IPS-18c (cell line): ENCODE measurements around the gene WBP1L.

ENCODE experiments used
- H3K4me3 ChIP-seq: 2 replicates; pipeline ENCODE4 v1.7.0; 2013; ENCODE audit warnings: low read depth, mild to moderate bottlenecking, low read length, moderate library complexity; ENCODE audit not compliant: insufficient read depth
- H3K9me3 ChIP-seq: one replicate; pipeline ENCODE4 v1.6.1; 2013; ENCODE audit warnings: mild to moderate bottlenecking, low read length, moderate library complexity; ENCODE audit not compliant: control insufficient read depth, insufficient read depth

WBP1L gene

GRCh38 chr10:102781921-102782557, 38.3 kb downstream of the WBP1L start:
- no peak overlapping the region for H3K4me3 ChIP-seq
- H3K9me3 ChIP-seq = no peaks in the 10 kb centered on the region

- Histone ChIP-seq H3K4me3 (no peak overlapping the region), H3K9me3 (no peaks in the 10 kb centered on the region)
Observed at GRCh38 chr10:102782673-102783551, 39.2 kb downstream of the WBP1L start.

GRCh38 chr10:102783568-102783967, 39.8 kb downstream of the WBP1L start:
- no peaks in the 10 kb centered on the region for H3K9me3 ChIP-seq
- no peak overlapping the region for H3K4me3 ChIP-seq

- H3K9me3 ChIP-seq = no peaks in the 10 kb centered on the region
- no peak overlapping the region for H3K4me3 ChIP-seq
Observed at GRCh38 chr10:102785818-102786217, 42.1 kb downstream of the WBP1L start.

- no peak overlapping the region for H3K4me3 ChIP-seq
- no peaks in the 10 kb centered on the region for H3K9me3 ChIP-seq
Observed at GRCh38 chr10:102791754-102792395, 48.1 kb downstream of the WBP1L start.

GRCh38 chr10:102795453-102796406, 52.0 kb downstream of the WBP1L start:
- H3K9me3 ChIP-seq = peaks cover 2% of the 10 kb centered on the region
- H3K4me3 ChIP-seq = no peak overlapping the region

- no peak overlapping the region for H3K4me3 ChIP-seq
- H3K9me3 ChIP-seq = peaks cover 2% of the 10 kb centered on the region
Observed at GRCh38 chr10:102796407-102797176, 52.8 kb downstream of the WBP1L start.

- no peak overlapping the region for H3K4me3 ChIP-seq
Observed at GRCh38 chr10:102799691-102800471, 56.1 kb downstream of the WBP1L start.

GRCh38 chr10:102800611-102801335, 57.0 kb downstream of the WBP1L start:
- Histone ChIP-seq H3K4me3 (no peak overlapping the region), H3K9me3 (peaks cover 4% of the 10 kb centered on the region)

More at GRCh38 chr10:102799691-102800471, 56.1 kb downstream of the WBP1L start:
- peaks cover 4% of the 10 kb centered on the region for H3K9me3 ChIP-seq

- H3K4me3 ChIP-seq = no peak overlapping the region
- H3K9me3 ChIP-seq = peaks cover 4% of the 10 kb centered on the region
Observed at GRCh38 chr10:102801496-102801895, 57.7 kb downstream of the WBP1L start.

GRCh38 chr10:102801978-102802377, 58.2 kb downstream of the WBP1L start:
- H3K4me3 ChIP-seq = no peak overlapping the region

GRCh38 chr10:102802920-102803534, 59.3 kb downstream of the WBP1L start:
- peaks cover 4% of the 10 kb centered on the region for H3K9me3 ChIP-seq
- no peak overlapping the region for H3K4me3 ChIP-seq

More at GRCh38 chr10:102801978-102802377, 58.2 kb downstream of the WBP1L start:
- peaks cover 4% of the 10 kb centered on the region for H3K9me3 ChIP-seq

GRCh38 chr10:102804382-102805055, 60.8 kb downstream of the WBP1L start:
- Histone ChIP-seq H3K4me3 (no peak overlapping the region), H3K9me3 (peaks cover 2% of the 10 kb centered on the region)

- no peak overlapping the region for H3K4me3 ChIP-seq
- peaks cover 2% of the 10 kb centered on the region for H3K9me3 ChIP-seq
Observed at GRCh38 chr10:102808380-102808779, 64.6 kb downstream of the WBP1L start.
